ENCODE measurements around the gene EEF2K.

Gene EEF2K

DNA sequence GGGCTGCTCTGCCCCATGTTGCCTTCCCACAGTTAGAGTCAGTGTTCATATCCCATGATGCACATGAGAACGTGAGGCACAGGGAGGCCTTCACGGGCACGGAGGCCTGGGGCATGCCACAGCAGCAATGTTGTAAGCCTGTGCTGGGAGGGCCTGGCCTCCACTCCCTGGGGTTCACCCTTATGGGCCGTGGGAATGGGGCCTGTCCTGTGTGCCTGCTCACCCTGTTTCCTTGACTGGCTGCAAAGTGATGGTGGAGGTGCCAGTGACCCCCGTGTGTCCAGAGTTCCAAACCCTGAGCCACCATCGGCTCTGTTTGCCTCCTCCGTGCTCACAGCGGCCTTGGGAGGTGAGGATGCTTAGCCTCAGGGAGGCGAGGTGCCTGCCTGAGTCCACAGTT, 100.7 kb downstream of the EEF2K start:
- DNase-seq = no peak
- H3K36me3 Mint-ChIP-seq (ENCODE audit: low read depth) = peaks cover 48% of the 10 kb centered on the region
- H3K4me3 Mint-ChIP-seq = no peak overlapping the region
- no peaks in the 10 kb centered on the region for H3K9me3 Mint-ChIP-seq
- H3K27me3 Mint-ChIP-seq (ENCODE audit: low read depth, poor library complexity) = peaks cover 3% of the 10 kb centered on the region
- no peaks in the 10 kb centered on the region for H3K4me1 Mint-ChIP-seq
- H3K27ac Mint-ChIP-seq = no peak overlapping the region
- TF ChIP-seq, protein P1, sequence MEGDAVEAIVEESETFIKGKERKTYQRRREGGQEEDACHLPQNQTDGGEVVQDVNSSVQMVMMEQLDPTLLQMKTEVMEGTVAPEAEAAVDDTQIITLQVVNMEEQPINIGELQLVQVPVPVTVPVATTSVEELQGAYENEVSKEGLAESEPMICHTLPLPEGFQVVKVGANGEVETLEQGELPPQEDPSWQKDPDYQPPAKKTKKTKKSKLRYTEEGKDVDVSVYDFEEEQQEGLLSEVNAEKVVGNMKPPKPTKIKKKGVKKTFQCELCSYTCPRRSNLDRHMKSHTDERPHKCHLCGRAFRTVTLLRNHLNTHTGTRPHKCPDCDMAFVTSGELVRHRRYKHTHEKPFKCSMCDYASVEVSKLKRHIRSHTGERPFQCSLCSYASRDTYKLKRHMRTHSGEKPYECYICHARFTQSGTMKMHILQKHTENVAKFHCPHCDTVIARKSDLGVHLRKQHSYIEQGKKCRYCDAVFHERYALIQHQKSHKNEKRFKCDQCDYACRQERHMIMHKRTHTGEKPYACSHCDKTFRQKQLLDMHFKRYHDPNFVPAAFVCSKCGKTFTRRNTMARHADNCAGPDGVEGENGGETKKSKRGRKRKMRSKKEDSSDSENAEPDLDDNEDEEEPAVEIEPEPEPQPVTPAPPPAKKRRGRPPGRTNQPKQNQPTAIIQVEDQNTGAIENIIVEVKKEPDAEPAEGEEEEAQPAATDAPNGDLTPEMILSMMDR (IDR thresholded peaks at IDR 0.05) = no peak

DNA sequence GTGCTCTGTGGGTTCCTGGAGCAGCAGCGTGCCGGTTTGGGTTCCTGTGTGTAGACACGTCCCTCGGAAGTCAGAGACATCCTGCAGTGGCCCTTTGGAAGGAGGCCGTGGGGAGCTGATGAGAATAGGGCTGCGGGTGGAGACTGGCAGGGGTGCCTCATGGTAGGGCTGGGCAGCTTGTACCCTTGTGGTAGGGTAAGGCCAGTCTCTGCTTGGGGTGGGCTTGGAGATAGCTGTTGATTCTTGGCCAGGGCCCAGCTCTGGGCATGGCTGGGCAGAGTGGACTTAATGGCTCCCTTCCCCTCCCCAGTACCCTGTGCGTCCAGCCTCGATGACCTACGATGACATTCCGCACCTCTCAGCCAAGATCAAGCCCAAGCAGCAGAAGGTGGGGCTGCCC, 101.8 kb downstream of the EEF2K start:
- TF ChIP-seq, protein P1 (IDR thresholded peaks at IDR 0.05) = no peak
- Mint-ChIP-seq H3K27me3 (ENCODE audit: low read depth, poor library complexity) (peaks cover 3% of the 10 kb centered on the region), H3K9me3 (no peaks in the 10 kb centered on the region), H3K4me1 (no peaks in the 10 kb centered on the region), H3K27ac (peak overlapping the region; percentile 3), H3K36me3 (ENCODE audit: low read depth) (peaks cover 46% of the 10 kb centered on the region), H3K4me3 (no peak overlapping the region)
- DNase-seq = no peak

- Mint-ChIP-seq H3K27ac (no peak overlapping the region), H3K4me1 (no peaks in the 10 kb centered on the region), H3K9me3 (no peaks in the 10 kb centered on the region), H3K4me3 (no peak overlapping the region), H3K36me3 (ENCODE audit: low read depth) (peaks cover 47% of the 10 kb centered on the region), H3K27me3 (ENCODE audit: low read depth, poor library complexity) (peaks cover 3% of the 10 kb centered on the region)
- DNase-seq = no peak
- TF ChIP-seq, protein P1 (IDR thresholded peaks at IDR 0.05) = no peak
These were observed 102.9 kb downstream of the EEF2K start for GRCh38 chr16:22308824-22309520.

DNA sequence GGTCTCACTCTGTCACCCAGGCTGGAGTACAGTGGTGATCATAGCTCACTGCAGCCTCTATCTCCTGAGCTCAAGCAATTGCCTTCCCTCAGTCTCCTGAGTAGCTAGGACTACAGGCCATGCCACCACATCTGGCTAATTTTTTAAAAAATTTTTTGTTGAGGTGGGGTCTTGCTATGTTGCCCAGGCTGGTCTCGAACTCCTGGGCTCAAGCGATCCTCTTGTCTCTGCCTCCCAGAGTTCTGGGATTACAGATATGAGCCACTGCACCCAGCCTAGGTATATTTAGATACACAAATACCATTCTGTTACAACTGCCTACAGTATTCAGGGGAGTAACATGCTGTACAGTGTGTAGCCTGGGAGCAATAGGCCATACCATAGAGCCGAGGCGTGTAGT, 105.4 kb downstream of the EEF2K start:
- H3K4me1 Mint-ChIP-seq = no peaks in the 10 kb centered on the region
- no peaks in the 10 kb centered on the region for H3K9me3 Mint-ChIP-seq
- TF ChIP-seq, protein P1 (IDR thresholded peaks at IDR 0.05) = no peak
- no peak overlapping the region for H3K27ac Mint-ChIP-seq
- H3K4me3 Mint-ChIP-seq = no peak overlapping the region
- DNase-seq = no peak
- H3K27me3 Mint-ChIP-seq (ENCODE audit: low read depth, poor library complexity) = no peaks in the 10 kb centered on the region
- H3K36me3 Mint-ChIP-seq (ENCODE audit: low read depth) = peaks cover 46% of the 10 kb centered on the region

DNA sequence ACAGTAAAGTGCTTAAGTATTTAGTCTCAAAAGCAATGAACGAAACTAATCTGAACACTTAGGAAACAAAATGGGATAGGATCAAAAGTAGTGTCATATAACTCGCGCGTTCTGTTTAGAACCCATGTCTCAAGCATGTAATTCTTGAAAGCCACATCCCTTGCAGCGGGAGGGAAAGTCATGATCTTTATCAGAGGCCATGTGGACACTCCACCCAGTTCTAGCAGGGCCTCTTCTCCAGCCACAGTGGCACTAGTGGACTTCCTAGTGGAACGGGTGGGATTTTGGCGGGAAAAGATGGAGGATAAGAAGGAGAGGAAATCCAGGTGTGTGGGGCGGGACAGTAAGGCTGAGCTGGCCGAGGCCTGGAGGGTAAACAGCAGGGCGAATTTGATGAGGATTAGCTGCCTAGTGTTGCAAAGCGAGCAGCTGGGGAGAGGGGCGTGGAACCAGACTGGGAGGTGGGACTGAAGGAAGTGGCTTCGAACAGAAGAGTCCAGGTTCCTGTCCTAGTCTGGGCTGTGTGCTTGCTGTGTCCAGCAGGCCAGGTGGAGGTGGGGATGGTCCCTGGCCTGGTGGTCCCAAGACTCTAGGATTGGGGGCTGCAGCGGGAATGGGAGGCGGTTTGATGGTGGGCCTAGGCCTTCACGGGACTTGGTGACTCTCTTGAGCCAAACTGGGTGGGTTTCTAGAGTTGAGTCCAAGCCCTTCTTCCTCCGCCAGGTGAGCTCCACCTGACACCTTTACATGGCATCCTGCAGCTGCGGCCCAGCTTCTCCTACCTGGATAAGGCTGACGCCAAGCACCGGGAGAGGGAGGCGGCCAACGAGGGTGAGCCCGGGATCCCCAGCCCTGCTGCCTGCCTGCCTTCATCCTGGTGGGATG, 107.1 kb downstream of the EEF2K start:
- H3K27me3 Mint-ChIP-seq (ENCODE audit: low read depth, poor library complexity) = no peaks in the 10 kb centered on the region
- H3K4me3 Mint-ChIP-seq = no peak overlapping the region
- no peaks in the 10 kb centered on the region for H3K9me3 Mint-ChIP-seq
- H3K36me3 Mint-ChIP-seq (ENCODE audit: low read depth) = peaks cover 44% of the 10 kb centered on the region
- no peak for DNase-seq
- H3K4me1 Mint-ChIP-seq = peaks cover 6% of the 10 kb centered on the region
- TF ChIP-seq, protein P1 (IDR thresholded peaks at IDR 0.05) = no peak
- peak overlapping the region; percentile 74 for H3K27ac Mint-ChIP-seq
